ENCODE measurements around the gene CORO2A. TPM values are rescaled to one million over a fixed set of nuclear protein-coding genes. Genes with fewer than 3 reads are reported as not detected.
A peak's percentile ranks its signal among the peaks of the same experiment; 100 is the strongest.
"Not testable (repeated sequence)": the region's sequence is repeated elsewhere in the genome, so short reads cannot be mapped to it uniquely, and the experiment has no call there.

CORO2A gene
- total RNA-seq, 1 donor from 2014 or later = 5.9 TPM

DNA sequence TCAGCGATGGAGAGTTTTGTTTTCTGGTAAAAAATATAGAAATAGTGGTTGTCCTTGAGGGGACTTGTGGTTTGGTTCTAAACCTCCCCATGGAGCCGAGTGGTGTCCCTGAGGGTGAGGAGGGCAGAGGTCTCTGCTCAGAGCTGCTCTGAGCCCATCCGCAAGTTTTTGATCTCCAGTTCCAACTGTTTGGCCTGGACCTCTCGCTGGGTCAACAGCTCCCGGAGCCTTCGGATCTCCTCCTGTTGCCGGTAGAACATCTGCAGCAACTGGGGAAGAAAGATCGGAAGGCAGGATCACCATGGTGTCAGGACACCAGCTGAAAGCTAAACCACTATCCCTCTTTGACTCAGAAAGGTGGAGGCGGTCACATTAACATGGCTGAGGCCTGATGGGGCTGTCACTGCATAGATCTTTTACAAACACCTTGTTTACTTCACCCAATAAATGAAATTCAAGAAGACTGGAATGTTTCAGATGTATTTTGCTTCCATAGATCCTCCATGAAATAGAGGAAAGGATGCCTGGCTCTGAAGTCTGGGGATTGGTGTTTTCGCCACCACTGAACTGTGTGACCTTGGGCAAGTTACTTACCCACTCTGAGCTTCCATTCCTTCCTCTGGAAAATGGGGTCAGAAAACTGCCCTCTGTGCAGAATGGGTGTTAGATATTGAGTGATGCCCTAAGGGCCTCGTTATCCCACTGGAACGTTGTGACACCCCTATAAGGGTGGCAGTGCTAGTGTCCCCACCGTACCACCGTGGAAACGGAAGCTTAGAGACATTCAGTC is 67.6 kb downstream of the CORO2A start:
- no peak for DNase-seq (ENCODE audit: low spot score in 2 of 2, unreplicated experiment in 2 of 2)
- Mint-ChIP-seq H3K27ac (no peak overlapping the region), H3K27me3 (ENCODE audit: low read depth) (no peaks in the 10 kb centered on the region), H3K36me3 (peaks cover 6% of the 10 kb centered on the region), H3K4me3 (no peak overlapping the region), H3K4me1 (peaks cover 6% of the 10 kb centered on the region), H3K9me3 (no peaks in the 10 kb centered on the region)
- TF ChIP-seq, protein P1, sequence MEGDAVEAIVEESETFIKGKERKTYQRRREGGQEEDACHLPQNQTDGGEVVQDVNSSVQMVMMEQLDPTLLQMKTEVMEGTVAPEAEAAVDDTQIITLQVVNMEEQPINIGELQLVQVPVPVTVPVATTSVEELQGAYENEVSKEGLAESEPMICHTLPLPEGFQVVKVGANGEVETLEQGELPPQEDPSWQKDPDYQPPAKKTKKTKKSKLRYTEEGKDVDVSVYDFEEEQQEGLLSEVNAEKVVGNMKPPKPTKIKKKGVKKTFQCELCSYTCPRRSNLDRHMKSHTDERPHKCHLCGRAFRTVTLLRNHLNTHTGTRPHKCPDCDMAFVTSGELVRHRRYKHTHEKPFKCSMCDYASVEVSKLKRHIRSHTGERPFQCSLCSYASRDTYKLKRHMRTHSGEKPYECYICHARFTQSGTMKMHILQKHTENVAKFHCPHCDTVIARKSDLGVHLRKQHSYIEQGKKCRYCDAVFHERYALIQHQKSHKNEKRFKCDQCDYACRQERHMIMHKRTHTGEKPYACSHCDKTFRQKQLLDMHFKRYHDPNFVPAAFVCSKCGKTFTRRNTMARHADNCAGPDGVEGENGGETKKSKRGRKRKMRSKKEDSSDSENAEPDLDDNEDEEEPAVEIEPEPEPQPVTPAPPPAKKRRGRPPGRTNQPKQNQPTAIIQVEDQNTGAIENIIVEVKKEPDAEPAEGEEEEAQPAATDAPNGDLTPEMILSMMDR (IDR thresholded peaks at IDR 0.05; ENCODE audit: unreplicated experiment) = no peak

DNA sequence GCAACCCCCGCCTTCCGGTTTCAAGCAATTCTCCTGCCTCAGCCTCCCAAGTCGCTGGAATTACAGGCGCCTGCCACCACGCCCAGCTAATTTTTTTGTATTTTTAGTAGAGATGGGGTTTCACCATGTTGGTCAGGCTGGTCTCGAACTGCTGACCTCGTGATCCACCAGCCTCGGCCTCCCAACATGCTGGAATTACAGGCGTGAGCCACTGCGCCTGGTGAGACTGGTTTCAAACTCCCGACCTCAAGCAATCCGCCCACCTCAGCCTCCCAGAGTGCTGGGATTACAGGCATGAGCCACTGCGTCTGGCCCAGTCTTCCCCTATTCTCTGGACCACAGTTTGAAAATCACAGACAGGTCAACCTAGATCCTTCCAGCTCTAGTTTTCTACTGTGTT is 68.3 kb downstream of the CORO2A start:
- not testable (repeated sequence) for H3K27ac Mint-ChIP-seq; H3K36me3 Mint-ChIP-seq; DNase-seq (ENCODE audit: low spot score in 2 of 2, unreplicated experiment in 2 of 2); H3K27me3 Mint-ChIP-seq (ENCODE audit: low read depth); H3K9me3 Mint-ChIP-seq; H3K4me3 Mint-ChIP-seq
- peaks cover 11% of the 10 kb centered on the region for H3K4me1 Mint-ChIP-seq

DNA sequence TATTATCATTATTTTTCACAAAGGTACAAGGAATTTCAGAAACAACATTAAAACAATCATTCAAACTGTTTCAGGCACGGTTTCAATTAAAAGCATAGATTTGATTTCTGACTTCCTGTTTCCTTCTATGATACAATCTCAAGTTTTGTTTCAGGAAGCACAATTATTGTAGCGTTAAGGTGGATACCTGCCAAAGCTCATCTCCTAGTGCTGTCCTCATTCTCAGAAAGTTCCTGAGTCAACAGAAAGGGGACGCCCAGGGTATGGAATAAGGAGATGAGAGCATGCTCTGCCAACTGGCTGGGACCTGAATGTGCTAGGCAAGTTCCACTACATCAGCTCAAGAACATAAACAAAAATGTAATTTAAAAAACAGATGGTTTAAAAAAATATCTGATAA is 71.4 kb downstream of the CORO2A start:
- Mint-ChIP-seq H3K36me3 (peaks cover 3% of the 10 kb centered on the region), H3K9me3 (no peaks in the 10 kb centered on the region), H3K27me3 (ENCODE audit: low read depth) (no peaks in the 10 kb centered on the region), H3K4me1 (peaks cover 15% of the 10 kb centered on the region), H3K27ac (no peak overlapping the region), H3K4me3 (no peak overlapping the region)
- DNase-seq (ENCODE audit: low spot score in 2 of 2, unreplicated experiment in 2 of 2) = no peak
- TF ChIP-seq, protein P1 (IDR thresholded peaks at IDR 0.05; ENCODE audit: unreplicated experiment) = no peak

DNA sequence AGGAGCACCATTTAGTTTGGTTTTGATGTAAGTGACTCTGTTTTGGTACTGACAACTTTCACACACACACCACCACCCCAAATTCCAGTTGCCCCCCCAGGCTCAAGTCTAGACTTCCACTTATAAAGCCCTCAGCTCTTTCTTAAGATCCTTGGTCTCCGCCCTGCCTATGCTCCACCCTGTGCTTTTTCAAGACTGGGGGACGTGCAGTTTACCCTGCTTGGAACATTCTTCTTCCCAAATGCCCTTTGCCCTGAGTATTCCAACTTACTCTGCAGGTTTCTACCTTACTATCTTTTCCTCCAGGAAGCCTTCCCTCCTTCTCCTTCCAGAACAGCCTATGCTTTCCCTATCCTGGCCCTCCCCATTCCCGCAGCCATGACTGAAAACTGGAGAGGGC is 72.0 kb downstream of the CORO2A start:
- Mint-ChIP-seq H3K9me3 (no peaks in the 10 kb centered on the region), H3K27me3 (ENCODE audit: low read depth) (no peaks in the 10 kb centered on the region), H3K4me1 (peaks cover 15% of the 10 kb centered on the region), H3K27ac (peak overlapping the region; percentile 54), H3K4me3 (peak overlapping the region; percentile 47), H3K36me3 (peaks cover 3% of the 10 kb centered on the region)
- DNase-seq (ENCODE audit: low spot score in 2 of 2, unreplicated experiment in 2 of 2) = no peak
- TF ChIP-seq, protein P1 (IDR thresholded peaks at IDR 0.05; ENCODE audit: unreplicated experiment) = no peak

DNA sequence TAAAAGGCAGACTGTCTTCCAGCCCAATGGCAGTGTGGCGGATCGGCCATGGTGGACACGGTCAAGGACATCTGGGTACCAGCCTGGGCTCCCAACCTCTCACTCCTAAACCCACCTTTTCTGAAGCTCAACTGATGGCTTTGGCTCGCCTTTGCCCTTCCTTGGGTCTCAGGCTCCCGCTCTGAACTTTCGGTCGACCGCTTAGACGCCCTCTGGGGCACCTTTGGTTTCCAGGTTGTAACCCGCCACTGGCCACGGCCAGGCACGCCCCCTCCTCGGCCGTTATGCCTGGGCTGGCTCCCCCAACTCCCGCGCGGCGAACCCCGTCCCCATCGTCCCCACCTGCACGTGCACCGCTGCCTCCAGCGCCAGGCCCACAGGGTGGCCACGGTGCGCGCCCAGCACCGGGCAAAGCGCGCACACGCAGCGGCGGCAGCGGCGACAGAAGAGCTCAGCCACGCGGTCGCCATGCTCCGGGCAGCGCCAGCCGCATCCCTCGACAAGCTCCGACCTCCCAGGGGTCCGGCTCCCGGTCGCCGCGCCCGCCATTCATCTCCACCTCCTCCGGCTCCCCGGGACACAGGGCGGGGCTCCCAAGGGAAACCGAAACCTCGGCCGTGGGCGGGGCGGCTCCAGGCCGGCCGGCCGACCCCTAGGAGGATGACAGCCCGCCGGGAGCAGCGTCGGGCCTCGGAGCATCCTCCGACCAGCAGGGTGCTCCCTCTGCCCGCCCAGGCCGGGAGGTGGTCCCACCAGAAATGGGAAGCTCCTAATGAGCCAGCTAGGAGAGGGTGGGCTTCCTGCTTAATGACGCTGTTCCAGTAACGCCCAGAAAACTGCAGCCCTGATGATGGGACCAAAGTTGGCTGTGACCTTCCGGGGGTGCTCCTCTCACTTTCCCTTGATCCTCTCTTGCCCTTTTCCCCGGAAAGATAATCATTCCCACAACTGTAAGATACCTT is 73.5 kb downstream of the CORO2A start, which contains the start of gene TRIM14:
Gene TRIM14, minus strand, starts transcription at position 583 of the 962 bp plus-strand sequence. Its CDS starts 34 bp downstream, at position 549.
- peak; percentile 35 to 56 for DNase-seq (ENCODE audit: low spot score in 2 of 2, unreplicated experiment in 2 of 2)
- no peaks in the 10 kb centered on the region for H3K27me3 Mint-ChIP-seq (ENCODE audit: low read depth)
- H3K9me3 Mint-ChIP-seq = no peaks in the 10 kb centered on the region
- H3K27ac Mint-ChIP-seq = peak within 1 kb of the TSS; percentile 1
- TF ChIP-seq, protein P1 (IDR thresholded peaks at IDR 0.05; ENCODE audit: unreplicated experiment) = no peak
- H3K36me3 Mint-ChIP-seq = no peaks in the 10 kb centered on the region
- peak within 1 kb of the TSS; percentile 64 for H3K4me3 Mint-ChIP-seq
- H3K4me1 Mint-ChIP-seq = peaks cover 15% of the 10 kb centered on the region

Measured in mesothelial cell of epicardium (in vitro differentiated cells).